Duodenal mucosa (tissue), 2 donors: ENCODE results near the gene AGFG1.

ENCODE experiments used
- H3K27ac ChIP-seq: one replicate; pipeline ENCODE4 v1.7.0; 2013; ENCODE audit warnings: low read depth, low read length
- H3K27me3 ChIP-seq, 2 donors: one replicate each; pipeline ENCODE4 v1.7.0; 2013; ENCODE audit warnings: low read length in 2 of 2, control low read depth in 1 of 2; ENCODE audit not compliant: insufficient read depth in 2 of 2, control insufficient read depth in 1 of 2
- H3K36me3 ChIP-seq, 2 donors: one replicate each; pipeline ENCODE4 v1.7.0; 2013; ENCODE audit warnings: low read length in 2 of 2, control low read depth in 1 of 2; ENCODE audit not compliant: insufficient read depth in 2 of 2, control insufficient read depth in 1 of 2
- H3K4me1 ChIP-seq, 2 donors: one replicate each; pipeline ENCODE4 v1.7.0; 2013; ENCODE audit warnings: low read length in 2 of 2, control low read depth in 1 of 2; ENCODE audit not compliant: insufficient read depth in 2 of 2, control insufficient read depth in 1 of 2
- H3K4me3 ChIP-seq, 2 donors: one replicate each; pipeline ENCODE4 v1.7.0; 2013; ENCODE audit warnings: low read length in 2 of 2, low read depth in 1 of 2
- H3K9ac ChIP-seq, 2 donors: one replicate each; pipeline ENCODE4 v1.7.0; 2013; ENCODE audit warnings: low read length in 2 of 2, low read depth in 1 of 2
- H3K9me3 ChIP-seq, 2 donors: one replicate each; pipeline ENCODE4 v1.7.0; 2013; ENCODE audit warnings: low read length in 2 of 2, control low read depth in 1 of 2; ENCODE audit not compliant: control insufficient read depth in 1 of 2

The AGFG1 gene

DNA sequence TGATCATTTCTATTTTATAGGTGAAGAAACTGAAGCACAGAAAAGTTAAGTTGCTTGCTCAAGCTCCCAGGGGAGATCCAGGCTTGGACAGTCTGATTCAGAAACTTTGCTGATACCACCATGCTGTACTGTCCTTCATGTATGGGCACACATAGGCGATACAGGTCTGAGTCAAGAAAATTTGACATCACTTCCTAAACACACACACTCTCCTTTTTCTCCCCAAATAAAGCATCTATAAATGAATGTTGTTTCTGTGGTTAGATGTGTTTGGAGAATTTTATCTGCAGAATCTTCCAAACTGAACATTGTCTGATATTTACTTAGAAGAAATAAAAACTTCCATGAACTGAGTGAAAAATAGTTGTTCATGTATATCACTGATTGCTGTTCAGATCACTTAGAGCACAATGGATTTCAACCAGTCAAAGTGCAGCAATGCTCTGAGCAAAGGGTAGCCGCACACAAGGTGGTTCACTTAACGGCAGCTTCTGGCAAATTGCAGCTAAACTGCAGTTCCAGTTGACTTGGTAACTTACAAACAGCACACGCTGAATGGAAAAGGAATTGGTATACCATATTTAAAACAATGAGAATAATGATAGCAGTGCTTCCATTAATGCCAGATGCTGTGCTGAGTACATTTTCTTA lies 10.0 kb upstream of the AGFG1 start:
- Histone ChIP-seq H3K36me3 (no peaks in the 10 kb centered on the region), H3K27me3 (no peaks in the 10 kb centered on the region), H3K9me3 (no peaks in the 10 kb centered on the region), H3K27ac (no peak overlapping the region), H3K4me1 (peaks cover 17 to 25% of the 10 kb centered on the region in 2 donors), H3K4me3 (no peak overlapping the region), H3K9ac (no peak overlapping the region)

DNA sequence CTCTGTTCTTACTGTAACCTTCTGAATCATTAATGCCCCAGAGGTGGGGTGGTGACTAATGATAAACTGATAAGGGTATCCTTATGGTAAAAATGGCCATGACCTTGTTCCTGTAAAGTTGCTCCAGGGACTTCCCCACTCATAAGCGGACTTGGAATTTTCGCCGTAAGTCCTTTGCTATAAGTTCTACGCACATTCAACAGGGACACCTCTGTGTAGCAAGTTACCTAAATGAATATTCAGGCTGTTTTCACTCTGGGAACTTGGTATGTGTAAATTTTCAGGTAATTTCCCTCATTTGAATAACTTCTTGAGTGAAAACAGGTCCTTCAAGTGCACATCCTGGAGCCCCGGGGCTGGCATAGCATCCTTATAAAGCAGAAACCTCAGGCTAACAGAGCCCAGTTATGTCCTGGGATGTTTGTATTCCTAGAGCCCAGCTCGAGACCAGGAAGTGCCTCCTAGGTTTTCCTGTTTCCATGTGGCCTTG lies 9.4 kb upstream of the AGFG1 start:
- no peak overlapping the region for H3K4me3 ChIP-seq
- H3K27me3 ChIP-seq: no peaks in the 10 kb centered on the region
- H3K27ac ChIP-seq: no peak overlapping the region
- H3K4me1 ChIP-seq: peaks cover 17 to 30% of the 10 kb centered on the region in 2 donors
- no peak overlapping the region for H3K9ac ChIP-seq
- no peaks in the 10 kb centered on the region for H3K36me3 ChIP-seq
- H3K9me3 ChIP-seq: no peaks in the 10 kb centered on the region

DNA sequence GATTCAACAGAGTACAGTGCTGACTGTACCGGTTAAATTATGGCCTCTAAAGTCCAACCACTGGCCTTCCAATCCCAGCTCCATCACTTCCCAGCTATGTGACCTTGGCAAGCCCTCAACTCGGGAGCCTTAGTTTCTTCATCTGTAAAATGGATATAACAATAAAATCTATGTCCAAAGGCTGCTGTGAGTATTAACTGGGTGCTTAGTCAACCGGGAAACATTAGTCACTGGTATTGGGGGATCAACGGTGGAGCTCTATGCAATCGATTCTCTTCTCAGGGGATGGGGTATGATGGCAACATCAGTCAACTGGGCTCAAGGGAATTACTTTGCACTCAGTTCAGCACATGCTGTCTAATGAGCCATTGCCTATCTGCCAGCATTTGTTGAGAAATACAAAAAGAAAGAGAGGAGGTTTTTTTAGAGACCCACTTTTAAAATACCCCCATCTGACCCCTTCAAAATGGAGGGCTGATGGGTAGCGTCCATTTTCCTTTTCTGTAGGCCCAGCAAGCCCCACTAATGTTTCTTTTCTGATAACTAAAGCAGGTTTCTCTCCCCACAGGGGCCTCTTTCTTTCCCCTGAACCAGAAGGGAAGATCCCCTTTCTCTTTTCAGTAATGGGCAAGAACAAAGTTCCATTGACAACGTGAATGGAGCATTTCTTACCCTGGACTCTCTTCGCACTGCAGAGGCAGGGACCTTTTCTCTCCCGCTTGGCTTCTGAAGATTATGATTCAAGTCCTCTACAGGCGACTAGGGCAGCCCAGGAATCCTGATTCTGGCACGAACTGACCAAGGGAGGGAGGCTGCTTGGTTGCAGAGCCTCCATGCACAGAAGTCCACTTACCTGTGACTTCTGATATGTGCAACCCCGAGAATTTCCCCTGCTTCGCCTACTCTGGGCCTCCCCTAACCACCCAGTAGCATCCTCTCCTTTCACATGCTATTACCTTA lies 8.7 kb upstream of the AGFG1 start:
- H3K9ac ChIP-seq: no peak overlapping the region
- H3K27ac ChIP-seq: no peak overlapping the region
- H3K4me3 ChIP-seq: no peak overlapping the region
- peaks cover 17 to 30% of the 10 kb centered on the region in 2 donors for H3K4me1 ChIP-seq
- no peaks in the 10 kb centered on the region for H3K36me3 ChIP-seq
- no peaks in the 10 kb centered on the region for H3K9me3 ChIP-seq
- no peaks in the 10 kb centered on the region for H3K27me3 ChIP-seq

DNA sequence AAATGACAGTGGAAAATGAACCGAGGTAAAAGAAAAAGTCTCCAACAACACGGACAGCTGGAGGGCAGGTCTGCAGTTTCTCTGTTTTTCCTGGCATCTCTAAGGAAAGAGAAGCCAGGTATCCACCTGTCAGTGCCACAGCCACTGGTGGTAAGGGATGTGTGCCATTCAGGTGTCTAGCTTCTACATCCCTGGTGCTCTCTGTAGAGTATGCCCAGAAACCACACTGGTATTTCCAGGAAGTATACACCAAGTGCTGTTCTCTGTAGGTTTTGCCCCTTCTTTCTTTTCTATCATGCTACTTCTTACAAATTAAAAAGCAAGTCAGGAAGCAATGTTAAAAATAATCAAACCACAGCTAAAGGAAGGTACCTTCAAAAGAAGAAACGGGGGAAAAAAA lies 7.6 kb upstream of the AGFG1 start:
- Histone ChIP-seq H3K27ac (no peak overlapping the region), H3K9me3 (no peaks in the 10 kb centered on the region), H3K9ac (no peak overlapping the region), H3K4me1 (peaks cover 17 to 30% of the 10 kb centered on the region in 2 donors), H3K4me3 (no peak overlapping the region), H3K36me3 (no peaks in the 10 kb centered on the region), H3K27me3 (no peaks in the 10 kb centered on the region)

DNA sequence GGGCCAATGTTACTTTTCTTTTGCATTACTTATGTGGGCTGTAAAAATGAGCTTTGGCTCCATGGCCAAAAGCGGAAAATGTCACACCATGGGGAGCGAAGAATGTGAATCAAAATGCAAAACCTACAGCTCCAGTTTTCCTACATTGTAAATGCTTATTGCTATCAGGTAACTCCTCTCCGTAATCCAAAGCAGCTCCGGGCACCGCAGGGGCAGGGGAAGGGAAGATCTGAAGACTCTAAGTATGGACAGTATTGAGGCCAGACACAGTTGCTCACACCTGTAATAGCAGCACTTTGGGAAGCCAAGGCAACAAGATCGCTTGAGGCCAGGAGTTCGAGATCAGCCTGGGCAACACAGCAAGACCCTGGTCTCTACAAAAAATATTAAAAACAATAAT lies 7.1 kb upstream of the AGFG1 start:
- no peak overlapping the region for H3K4me3 ChIP-seq
- no peaks in the 10 kb centered on the region for H3K9me3 ChIP-seq
- H3K27ac ChIP-seq: no peak overlapping the region
- H3K4me1 ChIP-seq: peaks cover 17 to 30% of the 10 kb centered on the region in 2 donors
- no peak overlapping the region for H3K9ac ChIP-seq
- no peaks in the 10 kb centered on the region for H3K36me3 ChIP-seq
- H3K27me3 ChIP-seq: no peaks in the 10 kb centered on the region

DNA sequence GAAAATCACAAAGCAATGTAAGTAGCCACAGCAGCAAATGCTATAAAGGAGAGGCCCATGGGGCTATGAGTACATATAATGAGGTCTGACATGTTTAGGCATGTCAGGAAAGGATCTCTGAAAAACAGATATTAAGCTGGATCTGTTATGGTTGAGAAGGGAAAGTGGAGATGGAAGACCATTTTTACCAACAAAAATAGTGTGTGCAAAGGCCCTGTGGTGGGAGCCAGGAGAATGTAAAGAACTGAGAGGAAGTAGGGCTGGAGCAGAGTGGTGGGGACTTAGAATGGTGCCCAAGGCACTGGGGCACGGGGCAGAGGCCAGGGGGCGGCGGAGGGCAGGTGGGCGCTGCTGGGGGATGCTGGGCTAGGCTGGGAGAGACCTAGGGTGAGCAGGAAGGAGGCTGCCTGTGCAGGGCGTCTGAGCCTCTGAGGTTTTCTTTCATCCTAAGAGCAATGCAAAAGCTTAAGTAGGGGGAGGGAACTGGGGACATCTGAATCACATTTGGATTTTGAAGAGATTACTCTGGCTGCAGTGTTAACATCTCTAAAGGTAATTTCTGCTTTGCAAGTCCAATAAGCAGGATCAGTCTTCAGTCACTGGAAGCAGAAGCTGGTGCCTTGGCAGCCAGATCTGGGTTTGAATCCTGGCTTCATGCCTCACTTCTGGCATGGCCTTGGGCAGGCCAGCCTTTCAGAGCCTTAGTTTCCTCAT lies 4.9 kb upstream of the AGFG1 start:
- Histone ChIP-seq H3K27me3 (no peaks in the 10 kb centered on the region), H3K9me3 (no peaks in the 10 kb centered on the region), H3K4me1 (peaks cover 17 to 31% of the 10 kb centered on the region in 2 donors), H3K27ac (no peak overlapping the region), H3K36me3 (no peaks in the 10 kb centered on the region), H3K4me3 (no peak overlapping the region), H3K9ac (peak overlapping the region in 1 of 2 donors; percentile 12)

DNA sequence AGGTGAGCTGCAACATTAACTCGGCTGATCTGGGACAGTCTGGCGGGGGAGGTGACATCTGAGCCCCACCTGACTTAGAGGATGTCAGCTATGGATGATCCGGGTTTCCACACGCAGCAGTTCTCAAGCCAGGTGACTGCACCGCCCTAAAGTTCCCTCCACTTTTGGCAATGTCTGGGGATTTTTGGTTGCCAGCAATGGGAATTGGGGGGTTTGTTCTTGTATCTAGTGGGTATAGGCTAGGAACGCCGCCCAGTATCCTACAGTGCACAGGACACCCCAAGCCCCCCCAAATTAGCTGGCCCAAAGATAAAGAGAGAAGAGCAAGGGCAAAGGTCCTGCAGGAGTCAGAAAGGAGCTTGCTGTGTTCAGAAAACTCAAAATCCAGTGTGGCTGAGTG lies 544 bp upstream of the AGFG1 start:
- H3K36me3 ChIP-seq: no peaks in the 10 kb centered on the region
- no peaks in the 10 kb centered on the region for H3K9me3 ChIP-seq
- no peak overlapping the region for H3K4me3 ChIP-seq
- no peak overlapping the region for H3K27ac ChIP-seq
- peaks cover 22 to 33% of the 10 kb centered on the region in 2 donors for H3K4me1 ChIP-seq
- H3K27me3 ChIP-seq: no peaks in the 10 kb centered on the region
- H3K9ac ChIP-seq: no peak overlapping the region

DNA sequence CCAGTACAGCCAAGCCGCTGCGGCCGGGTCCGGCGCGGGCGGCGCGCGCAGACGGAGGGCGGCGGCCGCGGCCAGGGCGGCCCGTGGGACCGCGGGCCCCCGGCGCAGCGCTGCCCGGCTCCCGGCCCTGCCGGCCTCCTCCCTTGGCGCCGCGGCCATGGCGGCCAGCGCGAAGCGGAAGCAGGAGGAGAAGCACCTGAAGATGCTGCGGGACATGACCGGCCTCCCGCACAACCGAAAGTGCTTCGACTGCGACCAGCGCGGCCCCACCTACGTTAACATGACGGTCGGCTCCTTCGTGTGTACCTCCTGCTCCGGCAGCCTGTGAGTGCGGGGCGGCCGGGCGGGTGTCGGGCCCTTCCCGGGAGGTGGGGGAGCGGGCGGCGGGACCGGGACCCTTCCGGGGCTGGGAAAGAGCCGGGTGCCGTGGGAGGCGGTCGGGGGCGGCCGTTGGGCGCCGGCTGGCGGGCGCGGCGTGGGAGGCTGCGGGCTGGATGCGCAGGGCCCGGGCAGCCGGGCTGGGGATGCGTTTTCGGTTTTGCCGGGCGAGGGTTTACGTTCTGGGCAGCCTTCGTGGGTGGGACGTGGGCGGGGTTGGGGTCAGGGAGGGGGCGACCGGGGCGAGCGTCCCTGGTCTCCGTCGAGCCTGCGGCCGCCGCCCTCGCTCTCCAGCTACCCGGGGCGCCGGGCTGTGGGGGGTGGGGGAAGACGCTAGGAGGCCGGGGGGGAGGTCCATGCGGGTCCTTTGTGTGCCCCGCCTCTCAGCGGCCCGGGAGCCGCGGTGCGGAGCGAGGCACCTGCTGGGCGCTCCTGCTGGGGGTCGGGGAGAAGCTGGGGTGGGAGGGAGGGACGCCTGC lies 537 bp downstream of the AGFG1 start:
- no peaks in the 10 kb centered on the region for H3K36me3 ChIP-seq
- H3K9me3 ChIP-seq: no peaks in the 10 kb centered on the region
- peaks cover 22 to 23% of the 10 kb centered on the region in 2 donors for H3K4me1 ChIP-seq
- H3K27ac ChIP-seq: peak overlapping the region; percentile 81
- peak overlapping the region; percentile 76 to 91 for H3K4me3 ChIP-seq
- peak overlapping the region; percentile 40 to 81 for H3K9ac ChIP-seq
- no peaks in the 10 kb centered on the region for H3K27me3 ChIP-seq

DNA sequence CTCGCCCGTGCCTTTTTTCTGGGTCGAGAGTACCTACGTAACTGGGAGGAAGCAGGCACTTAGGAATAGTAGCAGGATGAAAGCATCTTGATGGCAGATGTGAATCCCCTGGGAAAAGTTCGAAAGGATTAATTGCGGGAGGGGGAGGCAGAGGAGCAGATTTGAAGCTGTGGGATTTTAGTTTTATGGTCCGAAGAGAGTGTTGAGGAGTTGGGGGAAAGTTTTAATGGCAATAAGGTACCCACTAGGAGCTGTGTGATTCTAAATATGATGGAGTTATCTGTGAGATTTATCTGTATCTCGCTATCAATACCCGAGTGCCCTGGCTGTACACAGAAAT lies 1.1 kb downstream of the AGFG1 start:
- Histone ChIP-seq H3K36me3 (no peaks in the 10 kb centered on the region), H3K4me1 (peaks cover 22 to 23% of the 10 kb centered on the region in 2 donors), H3K9me3 (no peaks in the 10 kb centered on the region), H3K9ac (peak overlapping the region; percentile 3 to 81), H3K27ac (no peak overlapping the region), H3K27me3 (no peaks in the 10 kb centered on the region), H3K4me3 (peak overlapping the region; percentile 76 to 91)
